Omental fat pad (tissue), 4 donors: ENCODE results near the gene TREML1. TPM values are rescaled to one million over a fixed set of nuclear protein-coding genes. Genes with fewer than 3 reads are reported as not detected.
"Not testable (repeated sequence)": the region's sequence is repeated elsewhere in the genome, so short reads cannot be mapped to it uniquely, and the experiment has no call there.

Experiments used
- ATAC-seq: fragments of 150-250 bp; one replicate; pipeline ENCODE4 v1.9.1; 2016; ENCODE audit warnings: mild to moderate bottlenecking, moderate library complexity; ENCODE audit not compliant: low FRiP score
- DNase-seq: peaks from one replicate; pipeline ENCODE4 v3.0.0-alpha.2; 2019; ENCODE audit warnings: low spot score
- CTCF ChIP-seq, 3 donors: fragments of 450-650 bp; IDR thresholded peaks; one replicate each; pipeline ENCODE4 v1.5.1; 2016 to 2017; ENCODE audit warnings: antibody characterized with exemption in 3 of 3, mild to moderate bottlenecking in 3 of 3, moderate library complexity in 2 of 3
- total RNA-seq, 4 donors: library from RNA; depleted of rRNA; stranded (reverse); fragments of >200 nt; gene quantifications; one replicate each; pipeline ENCODE4 v1.1.0, GENCODE V29; 2016

TREML1 gene
- total RNA-seq, 4 donors from 2014 or later: 0.56 to 5.3 TPM; not detected in 2

GRCh38 chr6:41194386-41194785 is 40.2 kb upstream of the TREML1 start:
- TF ChIP-seq CTCF (IDR thresholded peaks at IDR 0.05): no peak
- DNase-seq: no peak
- ATAC-seq: no peak

- DNase-seq (no peak), ATAC-seq (no peak)
- no peak for TF ChIP-seq CTCF (IDR thresholded peaks at IDR 0.05)
Observed at GRCh38 chr6:41193884-41194283, 39.7 kb upstream of the TREML1 start.

- TF ChIP-seq CTCF (IDR thresholded peaks at IDR 0.05): no peak
- DNase-seq: no peak
- no peak for ATAC-seq
Observed at GRCh38 chr6:41193171-41193734, 39.1 kb upstream of the TREML1 start.

GRCh38 chr6:41191569-41191968 is 37.4 kb upstream of the TREML1 start:
- no peak for DNase-seq
- no peak for TF ChIP-seq CTCF (IDR thresholded peaks at IDR 0.05)
- no peak for ATAC-seq

- no peak for TF ChIP-seq CTCF (IDR thresholded peaks at IDR 0.05)
- DNase-seq (no peak), ATAC-seq (no peak)
Observed at GRCh38 chr6:41190791-41191190, 36.6 kb upstream of the TREML1 start.

GRCh38 chr6:41189967-41190366 is 35.8 kb upstream of the TREML1 start:
- DNase-seq (no peak), ATAC-seq (no peak)
- no peak for TF ChIP-seq CTCF (IDR thresholded peaks at IDR 0.05)

GRCh38 chr6:41189046-41189445 is 34.9 kb upstream of the TREML1 start:
- not testable (repeated sequence) for DNase-seq, ATAC-seq
